OCI-LY1 (cell line): Measurements from ENCODE around the gene KNSTRN.

ENCODE experiments used
- EZH2 ChIP-seq: fragments of 200-600 bp; sonication (generic), shearing (Covaris generic); IDR thresholded peaks from 2 replicates; pipeline ENCODE4 v1.8.0; 2017; ENCODE audit warnings: borderline replicate concordance, mixed run types, mild to moderate bottlenecking, antibody characterized with exemption, low read length, moderate library complexity, mixed read lengths
- TF ChIP-seq, protein P1 (sequence below): fragments of 200-600 bp; sonication (generic), shearing (Covaris generic); IDR thresholded peaks from 2 replicates; pipeline ENCODE4 v1.5.1; 2017; ENCODE audit warnings: mild to moderate bottlenecking, antibody characterized with exemption, low read length, moderate library complexity, mixed read lengths

DNA sequence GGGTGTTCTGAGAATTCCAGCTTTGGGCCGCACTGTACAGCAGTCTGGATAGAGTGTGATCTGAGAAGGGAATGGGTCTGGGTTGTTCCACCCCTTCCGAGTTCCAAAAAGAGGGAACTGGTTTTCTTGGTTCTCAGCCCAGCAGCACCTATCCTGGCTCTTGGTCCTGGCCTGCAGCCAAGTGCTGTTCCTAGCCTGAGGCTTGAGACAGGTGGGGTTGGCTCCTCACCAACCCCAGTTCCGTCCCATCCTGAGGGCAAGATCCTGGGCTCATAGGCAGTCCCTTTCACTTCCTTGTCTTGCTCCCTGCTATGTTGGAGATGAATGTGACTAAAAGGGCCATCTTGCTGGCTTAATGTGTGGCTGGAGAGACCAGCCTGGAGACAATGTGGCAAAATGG, 38.3 kb downstream of the KNSTRN start:
- TF ChIP-seq, protein P1, sequence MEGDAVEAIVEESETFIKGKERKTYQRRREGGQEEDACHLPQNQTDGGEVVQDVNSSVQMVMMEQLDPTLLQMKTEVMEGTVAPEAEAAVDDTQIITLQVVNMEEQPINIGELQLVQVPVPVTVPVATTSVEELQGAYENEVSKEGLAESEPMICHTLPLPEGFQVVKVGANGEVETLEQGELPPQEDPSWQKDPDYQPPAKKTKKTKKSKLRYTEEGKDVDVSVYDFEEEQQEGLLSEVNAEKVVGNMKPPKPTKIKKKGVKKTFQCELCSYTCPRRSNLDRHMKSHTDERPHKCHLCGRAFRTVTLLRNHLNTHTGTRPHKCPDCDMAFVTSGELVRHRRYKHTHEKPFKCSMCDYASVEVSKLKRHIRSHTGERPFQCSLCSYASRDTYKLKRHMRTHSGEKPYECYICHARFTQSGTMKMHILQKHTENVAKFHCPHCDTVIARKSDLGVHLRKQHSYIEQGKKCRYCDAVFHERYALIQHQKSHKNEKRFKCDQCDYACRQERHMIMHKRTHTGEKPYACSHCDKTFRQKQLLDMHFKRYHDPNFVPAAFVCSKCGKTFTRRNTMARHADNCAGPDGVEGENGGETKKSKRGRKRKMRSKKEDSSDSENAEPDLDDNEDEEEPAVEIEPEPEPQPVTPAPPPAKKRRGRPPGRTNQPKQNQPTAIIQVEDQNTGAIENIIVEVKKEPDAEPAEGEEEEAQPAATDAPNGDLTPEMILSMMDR: no peak
- TF ChIP-seq EZH2: no peak
